GM10266 (cell line): ENCODE results near the gene NTNG1.
A peak's percentile ranks its signal among the peaks of the same experiment; 100 is the strongest.

Experiments
- DNase-seq: peaks from one replicate; pipeline ENCODE4 v3.0.0; 2012; ENCODE audit errors: extremely low spot score
- CTCF ChIP-seq: IDR thresholded peaks from 2 replicates; pipeline ENCODE4 v1.5.1; 2012; ENCODE audit warnings: mild to moderate bottlenecking, low read depth; ENCODE audit not compliant: control insufficient read depth, insufficient read depth; ENCODE audit errors: missing control alignments

The NTNG1 gene

GRCh38 chr1:107272321-107272720 is 131.5 kb downstream of the NTNG1 start:
- TF ChIP-seq CTCF: no peak
- DNase-seq: no peak

- TF ChIP-seq CTCF: no peak
Observed at GRCh38 chr1:107273515-107273914, 132.7 kb downstream of the NTNG1 start.

GRCh38 chr1:107274227-107274626 is 133.4 kb downstream of the NTNG1 start:
- TF ChIP-seq CTCF: no peak
- DNase-seq: no peak

More at GRCh38 chr1:107273515-107273914, 132.7 kb downstream of the NTNG1 start:
- no peak for DNase-seq

GRCh38 chr1:107276247-107276646 is 135.4 kb downstream of the NTNG1 start:
- DNase-seq: no peak
- TF ChIP-seq CTCF: no peak

- no peak for DNase-seq
- no peak for TF ChIP-seq CTCF
Observed at GRCh38 chr1:107277022-107277421, 136.2 kb downstream of the NTNG1 start.

GRCh38 chr1:107286125-107286524 is 145.3 kb downstream of the NTNG1 start:
- peak; percentile 9 for DNase-seq
- no peak for TF ChIP-seq CTCF

- TF ChIP-seq CTCF: no peak
- no peak for DNase-seq
Observed at GRCh38 chr1:107291987-107292386, 151.1 kb downstream of the NTNG1 start.
